Neural progenitor cell (in vitro differentiated cells): ENCODE measurements around the gene PRKCE.

Source experiments
- CTCF ChIP-seq: fragments of 200-600 bp; sonication (generic); IDR thresholded peaks from 2 replicates; pipeline ENCODE4 v1.5.1; 2017; ENCODE audit warnings: antibody characterized with exemption, mild to moderate bottlenecking
- EZH2phosphoT487 ChIP-seq: fragments of 200-600 bp; sonication (generic); IDR thresholded peaks from 2 replicates; pipeline ENCODE4 v1.6.1; 2017; ENCODE audit warnings: antibody characterized with exemption

DNA sequence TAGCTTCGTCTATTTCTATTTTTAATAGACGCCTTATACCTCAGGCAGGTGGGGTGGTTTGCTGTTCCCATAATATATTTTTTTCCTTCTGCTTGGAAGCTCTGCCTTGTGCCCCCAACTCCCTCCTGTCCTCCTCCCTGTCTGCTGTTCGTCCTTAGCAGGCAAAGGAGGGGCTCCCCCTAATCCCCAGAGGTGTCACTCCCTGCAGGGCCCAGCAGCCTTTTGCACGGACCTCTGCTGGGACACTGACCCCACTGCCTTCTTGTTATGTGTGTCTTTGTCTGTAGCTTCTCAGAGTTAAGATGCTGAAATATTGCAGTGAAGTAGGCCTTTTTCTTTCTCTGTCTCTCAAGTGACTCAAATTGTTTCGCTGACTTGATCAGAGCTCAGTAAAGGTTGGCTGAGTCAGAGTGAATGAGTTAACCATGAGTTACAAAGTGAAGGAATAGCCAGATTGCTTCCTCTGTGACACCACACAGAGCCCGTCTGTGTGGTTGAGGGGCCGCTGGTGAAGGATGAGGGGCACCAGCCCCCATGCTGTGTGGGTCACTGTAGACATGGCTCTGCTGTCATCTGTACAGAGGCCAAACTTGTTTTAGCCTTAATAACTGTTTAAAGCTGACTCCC, 47.7 kb downstream of the PRKCE start:
- TF ChIP-seq CTCF (no peak), EZH2phosphoT487 (no peak)
